ENCODE data around the gene KRT12.

The KRT12 gene

DNA sequence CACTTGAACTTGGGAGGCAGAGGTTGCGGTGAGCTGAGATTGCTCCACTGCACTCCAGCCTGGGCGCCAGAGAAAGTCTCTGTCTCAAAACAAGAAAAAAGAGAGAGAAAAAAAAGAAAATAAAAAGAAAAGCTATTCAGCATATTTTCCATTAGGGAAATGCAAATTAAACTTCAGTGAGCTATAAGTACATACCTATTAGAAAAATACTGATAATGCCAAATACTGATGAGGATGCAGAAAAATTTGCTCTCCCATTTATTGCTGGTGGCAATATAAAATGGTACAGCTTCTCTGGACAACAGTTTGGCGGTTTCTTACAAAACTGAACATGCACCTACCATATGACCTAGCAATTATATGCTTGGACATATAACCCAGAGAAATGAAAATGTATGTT is 54.4 kb downstream of the KRT12 start:
- DNase-seq: no peak

Measured in activated T-cell treated with anti-CD3 and anti-CD28 coated beads, Interleukin-2, amount 50 U/mL, for 1 hour (primary cell).